Right lung (tissue), 5 donors: ENCODE results near the gene RBM47. TPM values are rescaled to one million over a fixed set of nuclear protein-coding genes. Genes with fewer than 3 reads are reported as not detected.

Experiments
- DNase-seq, 2 donors: peaks; one replicate each; pipeline ENCODE4 v3.0.0-alpha.2; 2013
- polyA plus RNA-seq, 5 donors: library from polyadenylated mRNA; unstranded; fragments of 120-200 nt; gene quantifications; one replicate each; pipeline versions ENCODE4 v1.2.1 to v1.2.3, GENCODE V29; 2013; ENCODE audit warnings: inconsistent platforms in 1 of 5, low replicate concordance in 1 of 5; ENCODE audit not compliant: insufficient read length in 5 of 5, insufficient read depth in 1 of 5

RBM47 gene
- polyA plus RNA-seq, 5 donors = 21.4 to 30.8 (median 25.9) TPM

DNA sequence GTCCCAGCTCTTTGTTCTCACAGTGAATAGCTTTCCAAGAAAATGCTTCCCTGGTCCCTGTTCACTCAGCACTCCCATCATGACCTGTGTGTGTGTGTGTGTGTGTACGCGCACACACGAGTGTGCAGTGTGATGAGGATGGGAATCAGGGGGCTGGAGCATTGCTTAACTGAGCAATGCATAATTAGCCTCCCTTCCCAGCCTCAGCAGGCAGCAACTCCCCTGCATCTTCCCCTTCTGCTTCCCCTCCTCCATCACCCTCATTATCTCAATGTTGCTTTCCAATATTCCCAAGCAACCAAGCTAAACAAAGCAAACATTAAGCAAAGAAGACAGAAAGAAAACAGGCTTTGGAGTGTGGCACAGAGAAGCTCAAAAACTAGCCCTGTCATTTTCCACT lies 137.0 kb downstream of the RBM47 start:
- peak in 1 of 2 donors; percentile 38 for DNase-seq

DNA sequence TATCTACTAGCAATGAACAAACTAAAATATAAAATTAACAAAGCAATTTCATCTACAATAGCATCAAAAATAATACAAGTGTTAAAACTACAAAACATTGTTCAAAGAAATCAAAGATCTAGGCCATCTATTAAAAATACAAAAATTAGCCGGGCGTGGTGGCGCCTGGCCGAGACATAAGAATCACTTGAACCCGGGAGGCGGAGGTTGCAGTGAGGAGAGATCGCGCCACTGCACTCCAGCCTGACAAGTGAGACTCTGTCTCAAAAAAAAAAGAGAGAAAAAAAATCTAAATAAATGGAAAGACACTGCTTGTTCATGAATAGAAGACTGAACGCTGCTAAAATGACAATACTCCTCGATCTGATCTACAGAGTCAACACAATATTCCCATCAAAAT lies 139.2 kb downstream of the RBM47 start:
- DNase-seq = no peak

DNA sequence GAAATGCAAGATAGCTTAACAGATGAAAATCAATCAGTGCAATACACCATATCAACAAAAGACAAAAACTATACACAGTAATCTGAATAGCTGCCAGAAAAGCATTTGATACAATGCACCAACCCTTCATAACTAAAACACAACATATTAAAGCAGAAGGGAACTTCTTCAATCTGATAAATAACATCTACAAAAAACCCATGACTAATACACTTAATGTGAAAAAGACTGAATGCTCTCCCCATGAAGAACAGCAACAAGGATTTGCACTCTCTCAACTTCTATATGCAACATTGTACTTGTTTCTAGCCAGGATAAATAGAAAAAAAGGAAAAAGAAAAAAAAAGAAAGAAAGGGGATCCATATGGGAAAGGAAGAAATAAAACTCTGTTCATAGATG lies 139.7 kb downstream of the RBM47 start:
- no peak for DNase-seq

DNA sequence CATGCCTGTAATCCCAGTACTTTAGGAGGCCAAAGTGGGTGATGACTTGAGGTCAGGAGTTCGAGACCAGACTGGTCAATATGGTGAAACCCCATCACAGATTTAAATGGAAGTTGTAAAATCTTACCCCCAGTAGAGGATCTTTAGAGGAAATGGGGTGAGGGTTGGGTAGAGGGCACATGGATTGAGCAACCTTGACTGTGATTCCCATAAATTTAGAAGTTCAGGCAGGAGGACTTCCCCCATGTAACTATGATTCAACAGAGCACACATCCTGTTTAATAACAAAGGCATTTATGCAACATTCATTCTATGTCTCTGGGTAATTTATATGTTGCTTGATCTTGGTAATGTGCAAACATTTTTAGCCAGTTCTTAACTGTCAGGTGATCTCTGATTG lies 143.1 kb downstream of the RBM47 start:
- no peak for DNase-seq

DNA sequence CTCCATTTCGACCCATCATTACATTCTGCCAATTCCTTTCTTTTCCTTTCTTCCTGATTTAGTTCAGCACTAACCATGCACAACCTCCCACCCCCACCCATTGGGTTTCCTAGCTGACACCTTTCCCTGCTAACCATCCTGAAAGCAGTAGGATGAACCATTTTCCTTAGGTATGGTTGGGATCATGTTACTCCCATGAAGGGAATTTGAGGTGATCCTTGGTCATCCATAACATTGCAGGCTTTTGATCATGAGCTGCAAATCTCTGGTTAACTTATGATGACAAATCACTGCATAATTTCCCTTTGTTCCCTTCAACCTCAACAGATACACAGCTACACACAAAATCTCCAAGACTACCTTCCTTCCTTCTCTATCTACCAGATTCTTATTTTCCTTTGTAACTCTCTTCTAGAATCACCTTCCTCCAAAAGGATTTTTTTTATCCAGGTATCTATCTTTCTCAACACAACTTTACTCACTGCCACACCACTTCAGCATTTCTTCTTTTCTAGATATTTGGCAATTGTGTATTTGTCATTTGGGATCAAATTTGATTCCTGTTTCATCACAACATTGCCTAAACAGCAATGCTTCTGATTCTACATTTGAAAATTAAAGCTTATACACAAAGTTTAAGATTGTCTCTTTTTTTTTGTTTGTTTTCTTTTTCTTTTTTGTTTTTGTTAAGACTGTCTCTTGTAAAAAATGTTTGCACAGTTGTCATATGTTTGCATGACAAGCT lies 145.1 kb downstream of the RBM47 start:
- DNase-seq = no peak

DNA sequence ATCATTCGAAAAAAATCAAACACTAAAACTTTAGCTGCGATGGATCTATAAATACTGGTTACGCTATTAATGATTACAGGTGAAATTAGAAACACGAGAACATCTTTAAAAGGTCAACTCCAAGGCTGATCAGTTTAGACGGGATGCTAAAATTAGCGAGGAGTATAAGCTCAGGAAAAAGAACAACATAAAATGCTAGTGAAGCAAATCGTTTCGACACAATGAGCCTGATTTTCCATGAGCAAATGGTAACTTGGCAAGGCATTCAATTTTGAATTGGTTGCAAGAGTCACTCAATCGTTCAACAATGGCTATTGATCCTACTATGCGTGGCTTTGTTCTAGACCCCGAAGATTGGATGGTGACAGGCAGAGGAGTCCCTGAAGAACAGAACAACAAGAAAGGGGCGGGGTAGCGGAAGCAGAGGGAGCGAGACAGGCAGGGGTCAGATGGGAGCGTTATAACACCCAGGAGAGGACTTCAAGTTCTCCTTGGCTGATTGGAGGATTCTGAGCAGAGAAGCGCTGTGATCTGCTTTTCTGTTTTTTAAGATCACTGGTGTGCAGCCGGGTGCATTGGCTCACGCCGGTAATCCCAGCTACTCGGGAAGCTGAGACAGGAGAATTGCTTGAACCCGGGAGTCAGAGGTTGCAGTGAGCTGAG lies 146.5 kb downstream of the RBM47 start:
- no peak for DNase-seq

DNA sequence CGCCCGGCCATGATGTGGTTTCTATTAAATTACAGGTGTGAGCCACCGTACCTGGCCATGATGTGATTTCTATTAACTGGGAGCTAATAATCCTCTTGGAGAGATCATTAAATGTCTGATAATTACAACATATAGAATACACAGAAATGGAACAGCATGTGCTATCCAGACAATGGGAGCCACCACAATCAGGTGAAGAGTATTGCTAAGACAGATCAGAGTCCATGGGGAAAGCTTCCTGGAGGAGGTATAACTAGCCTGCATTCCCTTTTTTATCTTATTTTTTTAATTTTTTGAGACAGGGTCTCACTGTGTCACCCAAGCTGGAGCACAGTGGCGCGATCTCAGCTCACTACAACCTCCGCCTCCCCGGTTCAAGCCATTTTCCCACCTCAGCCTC lies 147.7 kb downstream of the RBM47 start:
- DNase-seq = no peak

DNA sequence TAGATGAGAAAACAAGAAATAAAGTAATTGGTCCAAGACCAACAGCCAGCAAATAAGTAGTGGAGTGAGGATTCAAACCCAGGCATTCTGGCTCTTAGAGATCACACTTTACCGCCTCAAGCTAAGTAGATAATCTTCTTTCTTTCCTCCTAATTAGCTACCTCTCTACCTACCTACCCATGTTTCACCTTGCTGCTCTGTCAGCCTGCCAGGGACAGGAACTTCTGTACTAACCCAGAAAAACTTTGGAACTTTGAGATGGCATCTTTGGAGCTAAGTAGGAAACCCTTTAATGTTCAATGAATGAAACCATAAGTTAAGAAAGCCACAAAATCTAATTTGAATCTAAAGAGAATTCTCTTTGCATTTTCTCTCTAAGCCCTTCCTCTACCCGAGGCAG lies 149.4 kb downstream of the RBM47 start:
- DNase-seq = no peak

DNA sequence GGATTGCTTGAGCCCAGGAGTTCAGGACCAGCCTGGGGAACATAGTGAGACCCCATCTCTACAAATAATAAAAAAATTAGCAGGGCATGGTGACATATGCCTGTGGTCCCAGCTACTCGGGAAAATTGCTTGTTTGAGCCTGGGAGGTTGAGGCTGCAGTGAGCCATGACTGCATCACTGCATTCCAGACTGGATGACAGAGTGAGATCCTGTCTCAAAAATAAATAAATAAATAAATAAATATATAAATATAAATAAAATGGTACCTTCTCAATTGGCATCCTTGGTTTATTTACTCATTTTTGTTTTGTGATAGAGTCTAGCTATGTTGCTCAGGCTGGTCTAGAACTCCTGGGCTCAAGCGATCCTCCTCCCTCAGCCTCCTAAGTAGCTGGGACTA lies 150.3 kb downstream of the RBM47 start:
- DNase-seq = no peak

DNA sequence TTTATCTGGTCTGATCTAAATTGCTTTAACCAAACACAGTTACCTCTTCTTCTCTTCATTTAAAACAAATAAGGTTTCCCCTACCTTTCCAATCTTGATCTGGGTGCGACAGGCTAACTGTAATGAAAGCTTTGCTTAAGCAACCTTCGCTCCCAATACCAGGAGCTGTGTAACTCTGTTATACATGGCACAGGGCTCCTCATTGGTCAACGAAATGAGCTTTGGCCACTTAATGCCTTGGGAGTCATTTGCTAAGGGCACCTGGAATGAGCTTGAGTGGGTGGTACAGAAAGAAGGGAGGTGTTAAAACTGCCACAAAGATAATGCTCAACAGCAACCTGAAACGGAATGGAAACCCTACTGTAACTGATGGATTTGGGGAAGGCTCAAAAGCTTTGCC lies 154.1 kb downstream of the RBM47 start:
- DNase-seq = no peak

DNA sequence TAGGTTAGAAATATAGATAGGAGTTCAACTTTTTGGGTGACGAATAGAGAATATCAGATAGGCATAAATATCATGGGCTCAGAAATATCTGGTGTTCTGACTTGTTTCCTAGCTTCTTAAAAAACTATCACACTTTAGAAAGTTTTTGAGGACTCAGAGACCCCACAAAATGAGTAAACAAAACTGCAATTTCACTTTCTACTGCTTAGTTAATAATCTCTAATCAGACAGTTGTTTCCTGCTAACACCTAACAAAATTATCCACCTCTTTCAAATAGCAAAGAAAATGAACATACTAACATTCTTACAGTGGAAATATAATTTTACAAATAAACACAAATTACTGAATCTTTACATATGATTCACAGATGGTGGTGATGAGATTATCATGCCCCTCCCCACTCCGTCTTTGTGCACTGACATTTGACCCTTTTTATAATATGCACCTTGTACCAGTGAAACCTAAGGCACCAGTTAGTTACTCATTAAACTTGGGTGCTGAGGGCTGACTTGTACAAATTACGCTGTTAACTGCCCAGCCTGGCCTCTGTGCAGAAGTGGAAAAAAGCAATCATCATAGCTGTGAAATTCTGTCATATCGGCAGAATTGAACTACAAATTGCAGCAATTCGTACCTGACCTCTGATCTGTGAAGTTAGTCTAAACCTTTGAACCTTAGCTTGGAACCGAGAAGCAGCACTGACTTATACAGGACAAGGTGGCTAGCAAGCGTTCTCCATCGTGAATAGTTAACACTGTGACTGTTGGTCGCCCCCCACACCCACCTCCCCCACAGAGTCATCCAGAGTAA lies 155.9 kb downstream of the RBM47 start:
- no peak for DNase-seq

DNA sequence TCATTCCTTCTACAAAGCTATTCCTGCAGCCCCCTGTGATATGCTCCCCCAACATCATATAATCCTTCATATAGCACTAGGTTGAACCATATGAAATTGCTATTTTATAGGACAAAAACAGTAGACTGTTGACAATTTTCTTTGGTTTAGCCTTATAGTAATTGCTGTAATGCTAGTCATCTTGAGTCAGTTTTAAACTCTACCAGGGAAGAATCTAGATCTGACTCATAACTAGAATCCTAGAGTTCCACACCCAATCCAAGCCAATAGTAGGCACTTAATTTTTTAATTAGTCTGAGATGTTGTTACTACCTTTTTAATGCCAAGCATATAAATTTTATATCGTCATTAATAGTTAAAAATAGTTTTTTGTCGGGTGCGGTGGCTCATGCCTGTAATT lies 157.7 kb downstream of the RBM47 start:
- DNase-seq = no peak

DNA sequence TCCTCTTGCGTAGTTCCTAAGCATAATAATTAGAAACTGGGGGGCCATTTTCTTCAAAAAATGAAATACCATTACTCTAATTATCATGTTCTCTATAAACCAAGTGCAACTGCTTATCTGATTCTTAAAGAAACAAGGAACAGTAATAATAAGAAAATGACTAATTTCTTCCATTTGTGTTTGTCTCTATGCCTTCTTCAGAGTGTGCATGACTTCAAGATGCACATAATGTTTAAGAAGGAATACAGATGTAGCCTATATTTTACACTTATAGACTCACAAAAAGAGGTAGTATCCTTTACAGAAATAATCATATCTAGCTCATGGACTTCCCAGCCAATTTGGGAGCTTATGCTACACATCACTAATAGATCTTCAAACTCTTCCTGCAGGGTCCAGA lies 162.9 kb downstream of the RBM47 start:
- DNase-seq = no peak

DNA sequence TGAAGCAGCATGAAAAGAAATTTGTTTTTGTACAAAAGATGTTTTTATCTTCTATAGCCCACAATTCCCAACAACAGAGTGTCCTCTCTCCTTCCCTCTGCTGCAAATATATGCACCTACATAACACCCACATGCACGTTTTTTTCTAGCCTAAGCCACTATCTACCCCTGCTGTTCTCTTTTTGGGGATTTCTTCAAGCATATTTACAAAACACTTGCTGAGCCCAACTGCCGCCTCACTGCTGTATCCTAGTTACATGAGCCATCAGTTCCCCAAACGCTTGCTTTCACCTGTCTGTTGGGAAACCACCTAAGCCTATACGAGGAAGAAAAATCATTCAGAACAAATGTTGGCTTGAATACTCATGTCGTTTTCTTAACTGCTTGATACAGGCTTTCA lies 167.3 kb downstream of the RBM47 start:
- no peak for DNase-seq

DNA sequence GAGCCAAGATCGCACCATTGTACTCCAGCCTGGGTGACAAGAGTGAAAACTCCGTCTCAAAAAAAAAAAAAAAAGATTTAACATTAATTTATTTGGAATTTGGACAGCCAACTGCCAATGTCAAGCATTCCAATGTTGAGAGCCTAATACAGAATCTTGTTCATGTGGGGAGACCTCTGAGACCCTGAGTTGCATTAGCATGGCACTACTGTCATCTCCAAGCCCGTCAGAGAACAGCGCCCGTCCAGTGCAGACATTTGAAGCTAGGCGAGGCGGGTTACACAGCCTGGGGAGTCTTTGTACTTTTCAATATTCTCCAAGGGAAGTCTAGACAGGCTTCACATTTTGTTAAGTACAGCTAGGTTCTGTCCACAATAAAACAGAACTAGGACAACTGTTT lies 167.8 kb downstream of the RBM47 start:
- DNase-seq = no peak

DNA sequence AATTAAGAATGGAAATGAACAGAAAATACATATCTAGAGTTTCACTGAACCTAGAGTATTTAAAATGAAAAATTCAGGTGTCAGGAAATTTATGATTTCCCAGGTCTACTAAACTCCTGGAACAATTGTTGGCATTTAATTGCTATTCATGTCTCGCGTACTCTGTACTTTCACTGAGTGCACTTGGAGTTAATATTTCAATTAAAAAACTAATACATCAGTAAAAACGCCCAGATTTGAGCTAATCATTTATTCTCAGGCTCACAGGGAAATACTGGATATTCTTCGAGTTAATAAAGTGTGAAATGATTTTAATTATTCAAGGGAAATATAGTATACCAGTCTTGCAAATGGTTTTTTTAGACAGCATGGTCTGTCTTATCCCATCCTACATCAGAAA lies 168.6 kb downstream of the RBM47 start:
- DNase-seq = no peak

DNA sequence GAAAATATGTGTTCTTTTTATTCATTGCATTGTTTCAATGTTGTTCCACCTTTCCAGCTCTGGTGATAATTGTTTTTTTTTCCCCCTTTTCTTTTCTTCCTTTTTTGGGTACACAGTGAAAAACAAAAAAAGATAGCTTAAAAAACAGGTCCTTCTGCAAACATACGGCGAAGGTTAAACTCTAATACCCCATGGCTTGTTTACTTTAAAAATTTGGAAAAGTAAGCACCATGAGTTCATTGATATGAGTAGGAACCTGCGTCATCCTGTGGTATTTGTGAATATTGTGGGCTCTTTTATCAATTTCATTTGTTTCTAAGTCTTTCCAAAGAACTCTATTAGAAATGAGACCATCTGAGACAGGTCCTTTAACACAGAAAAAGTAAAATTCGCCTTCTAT lies 171.0 kb downstream of the RBM47 start:
- no peak for DNase-seq

DNA sequence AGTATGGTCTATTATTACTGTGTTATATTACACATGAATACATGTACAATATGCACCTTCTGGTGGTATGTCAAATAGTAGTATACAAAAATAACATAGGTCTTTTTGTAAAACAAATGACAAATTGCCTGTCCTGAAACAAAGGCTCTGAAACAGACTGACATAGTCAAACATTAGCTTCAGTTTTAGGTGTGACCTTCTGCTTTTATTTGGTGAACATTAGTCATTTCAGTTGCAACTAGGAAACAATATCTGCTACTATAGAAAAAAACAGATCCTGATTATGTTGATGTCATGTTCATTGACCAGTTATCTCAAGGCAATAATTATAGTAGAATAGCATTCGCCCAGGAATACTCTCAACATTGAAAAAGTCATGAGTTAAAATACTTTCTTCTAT lies 171.6 kb downstream of the RBM47 start:
- DNase-seq = no peak

DNA sequence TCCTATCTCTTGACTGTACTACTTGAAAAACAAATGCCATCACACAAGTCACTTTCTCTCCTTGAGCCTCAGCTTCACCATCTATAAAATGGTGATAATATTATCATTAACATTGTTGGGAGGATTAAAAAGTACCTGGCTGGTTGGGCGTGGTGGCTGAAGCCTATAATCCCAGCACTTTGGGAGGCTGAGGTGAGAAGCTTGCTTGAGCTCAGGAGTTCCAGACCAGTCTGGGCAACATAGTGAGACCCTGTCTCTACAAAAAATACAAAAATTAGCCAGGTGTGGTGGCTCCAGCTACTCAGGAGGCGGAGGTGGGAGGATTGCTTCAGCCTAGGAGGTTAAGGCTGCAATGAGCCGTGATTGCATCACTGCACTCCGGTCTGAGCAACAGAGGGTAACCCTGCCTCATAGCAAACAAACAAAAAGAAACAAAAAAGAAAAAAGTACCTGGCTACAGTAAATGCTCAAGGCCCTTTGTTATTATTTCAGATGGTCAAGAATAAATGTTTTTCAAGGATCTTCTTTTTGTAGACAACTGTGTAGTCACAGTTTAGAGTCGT lies 174.2 kb downstream of the RBM47 start:
- DNase-seq = no peak

DNA sequence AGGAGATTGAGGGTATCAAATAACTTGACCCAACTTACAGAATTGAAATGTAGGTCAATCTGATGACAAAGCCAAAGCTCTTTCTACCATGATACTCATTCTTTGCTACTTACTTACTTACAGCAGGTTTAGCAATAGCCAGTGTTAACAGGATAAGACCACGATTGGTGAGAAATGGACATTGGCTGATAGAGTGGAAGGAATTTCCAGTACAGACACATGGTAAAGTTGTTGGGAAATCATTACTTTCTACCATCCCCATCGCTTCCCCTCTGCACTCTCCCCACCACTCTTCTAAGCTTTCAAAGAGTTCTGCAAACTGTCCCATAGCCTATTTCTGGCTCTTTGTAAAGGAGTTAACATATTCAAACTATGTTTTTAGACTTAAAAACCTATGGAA lies 174.8 kb downstream of the RBM47 start:
- no peak for DNase-seq

DNA sequence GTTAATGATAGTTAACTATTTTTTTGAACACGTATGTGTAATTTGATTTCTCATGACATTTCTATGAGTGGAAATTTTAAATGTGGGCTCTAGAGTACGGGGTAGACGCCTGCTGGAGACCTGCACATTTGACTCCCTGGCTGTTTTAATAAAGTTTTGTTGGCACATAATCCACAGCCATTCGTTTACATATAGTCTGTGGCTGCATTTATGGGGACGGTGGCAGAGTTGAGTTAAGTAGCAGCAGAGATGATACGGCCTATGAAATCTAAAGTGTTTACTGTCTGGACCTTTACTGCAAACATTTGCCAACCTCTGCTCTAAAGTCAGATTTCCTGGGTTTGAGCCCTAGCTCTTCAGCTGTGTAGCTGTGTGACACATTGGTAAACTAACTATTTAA lies 175.8 kb downstream of the RBM47 start:
- no peak for DNase-seq

DNA sequence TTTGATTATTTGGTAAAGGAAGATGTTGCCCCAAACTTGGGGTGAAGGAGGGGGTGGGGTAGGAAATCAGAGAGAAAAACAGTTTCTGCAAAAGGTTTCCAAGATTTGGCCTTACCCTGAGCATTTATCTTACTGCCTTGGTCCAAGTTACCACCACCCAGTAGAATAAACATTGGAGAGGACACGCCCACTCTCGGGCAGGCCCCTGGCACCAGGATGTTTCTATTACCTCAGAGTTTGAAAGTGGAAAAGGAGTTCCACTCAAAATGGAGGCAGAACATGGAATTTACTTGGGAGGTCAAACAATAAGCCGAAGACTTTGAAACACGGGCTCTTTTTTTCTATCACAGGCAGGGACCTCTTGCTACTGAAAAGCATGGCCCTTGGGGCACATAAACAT lies 180.8 kb downstream of the RBM47 start:
- no peak for DNase-seq

DNA sequence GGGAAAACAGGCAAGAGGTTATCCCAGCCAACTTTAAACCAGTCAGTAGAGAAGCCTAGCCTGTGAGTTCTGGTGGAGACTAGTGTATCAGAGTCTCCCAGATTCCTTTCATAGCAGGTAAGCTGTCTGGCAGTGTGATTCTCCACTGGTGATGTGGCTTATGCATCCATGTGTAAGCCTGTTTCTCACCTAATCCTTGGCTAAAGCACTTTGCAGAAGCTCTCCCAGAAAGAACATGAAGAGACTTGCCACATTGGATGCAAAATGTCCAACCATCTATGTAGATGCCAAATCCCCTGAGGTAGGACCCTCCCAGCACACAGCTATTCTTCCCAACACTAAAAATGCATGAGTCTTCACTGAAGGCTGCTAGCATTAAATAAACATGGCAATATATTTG lies 182.8 kb downstream of the RBM47 start:
- DNase-seq = no peak
